Thymus (tissue), 11 donors: ENCODE results near the gene APOC3. TPM values are rescaled to one million over a fixed set of nuclear protein-coding genes. Genes with fewer than 3 reads are reported as not detected.

ENCODE experiments used
- DNase-seq, 9 donors: peaks; one replicate each; pipeline ENCODE4 v3.0.0-alpha.2; 2013; ENCODE audit warnings: low spot score in 9 of 9, low read depth in 6 of 9, missing footprints in 1 of 9
- H3K27ac ChIP-seq, 2 donors: one replicate each; pipeline ENCODE4 v1.5.1; 2013; ENCODE audit warnings: control low read depth in 1 of 2, low read depth in 1 of 2, low read length in 1 of 2, mild to moderate bottlenecking in 1 of 2, moderate library complexity in 1 of 2
- H3K27me3 ChIP-seq, 2 donors: one replicate each; pipeline ENCODE4 v1.5.1; 2013; ENCODE audit warnings: low read length in 1 of 2; ENCODE audit not compliant: control insufficient read depth in 2 of 2, insufficient read depth in 1 of 2
- H3K36me3 ChIP-seq, 2 donors: one replicate each; pipeline ENCODE4 v1.5.1; 2013; ENCODE audit warnings: low read length in 1 of 2, mild to moderate bottlenecking in 1 of 2, moderate library complexity in 1 of 2; ENCODE audit not compliant: control insufficient read depth in 2 of 2, insufficient read depth in 2 of 2
- H3K4me1 ChIP-seq, 2 donors: one replicate each; pipeline ENCODE4 v1.5.1; 2013; ENCODE audit warnings: low read length in 2 of 2; ENCODE audit not compliant: control insufficient read depth in 2 of 2, insufficient read depth in 2 of 2
- H3K4me3 ChIP-seq, 2 donors: one replicate each; pipeline ENCODE4 v1.5.1; 2013; ENCODE audit warnings: low read length in 2 of 2, control low read depth in 1 of 2, mild to moderate bottlenecking in 1 of 2
- H3K9me3 ChIP-seq, 2 donors: one replicate each; pipeline ENCODE4 v1.5.1; 2013; ENCODE audit warnings: low read length in 1 of 2, mild to moderate bottlenecking in 1 of 2; ENCODE audit not compliant: control insufficient read depth in 2 of 2, insufficient read depth in 1 of 2
- WGBS: extraction: QIAGEN DNeasy Blood & Tissue Kit; methylation state at CpG from one replicate; pipeline ENCODE4 v1.1.7; 2013; 5-methylcytosine and 5-hydroxymethylcytosine counted together
- polyA plus RNA-seq: library from polyadenylated mRNA; stranded (reverse); fragments of 200-250 nt; gene quantifications from one replicate; pipeline ENCODE4 v1.2.3, GENCODE V29; 2013
- total RNA-seq: library from RNA; stranded (reverse); fragments of 120-200 nt; gene quantifications from one replicate; pipeline ENCODE4 v1.2.4, GENCODE V29; 2013
- donor health status: healthy.

The APOC3 gene
- total and polyA plus RNA-seq, 2 donors, result 1.1 to 9.8 TPM

DNA sequence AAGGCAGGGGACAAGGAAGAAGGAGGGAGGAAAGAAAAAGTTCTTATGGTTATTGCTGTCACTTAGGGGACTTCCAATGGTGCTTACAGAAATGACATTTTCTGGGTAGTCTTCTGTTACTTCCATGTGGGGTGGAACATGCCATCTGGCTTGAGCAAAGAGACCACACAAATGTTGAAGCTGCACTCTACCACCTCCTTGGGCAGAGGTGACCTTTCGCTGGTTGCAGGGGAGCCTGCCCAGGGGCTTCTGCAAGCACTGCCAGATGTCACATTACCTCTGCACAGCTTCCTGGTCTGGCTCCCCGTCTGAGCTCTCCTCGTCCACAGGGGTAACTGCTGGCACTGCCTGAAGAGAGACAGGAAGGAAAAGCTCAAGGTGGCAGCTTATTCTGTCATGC lies 40.3 kb downstream of the APOC3 start:
- Histone ChIP-seq H3K36me3 (peaks cover 57 to 88% of the 10 kb centered on the region in 2 donors), H3K4me1 (no peaks in the 10 kb centered on the region), H3K9me3 (no peaks in the 10 kb centered on the region), H3K4me3 (no peak overlapping the region), H3K27me3 (no peaks in the 10 kb centered on the region), H3K27ac (no peak overlapping the region)
- 45% methylated on average over 3 of the region's 3 CpGs for WGBS
- no peak for DNase-seq

DNA sequence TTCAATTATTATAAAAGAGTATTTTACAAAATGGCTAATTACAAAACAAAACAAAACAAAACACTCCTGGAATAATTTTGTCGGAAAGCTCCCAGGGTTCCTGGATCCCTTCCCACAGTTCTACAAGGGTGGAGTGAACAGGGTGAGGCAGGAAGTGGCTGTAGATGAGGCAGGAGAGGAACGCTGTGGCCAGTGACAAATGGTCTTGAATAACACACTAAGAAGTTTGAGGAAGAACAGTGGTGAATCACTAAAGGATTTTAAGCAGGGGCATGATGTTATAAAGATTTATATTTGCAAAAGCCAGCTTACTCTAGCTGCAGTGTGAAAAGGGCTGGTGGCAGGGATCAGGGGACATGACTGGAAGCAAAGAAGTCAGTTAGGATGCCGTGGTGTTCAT lies 41.5 kb downstream of the APOC3 start:
- Histone ChIP-seq H3K27ac (no peak overlapping the region), H3K9me3 (no peaks in the 10 kb centered on the region), H3K4me1 (no peaks in the 10 kb centered on the region), H3K36me3 (peaks cover 68 to 89% of the 10 kb centered on the region in 2 donors), H3K27me3 (no peaks in the 10 kb centered on the region), H3K4me3 (no peak overlapping the region)
- 84% methylated on average over 3 of the region's 3 CpGs for WGBS
- no peak for DNase-seq

DNA sequence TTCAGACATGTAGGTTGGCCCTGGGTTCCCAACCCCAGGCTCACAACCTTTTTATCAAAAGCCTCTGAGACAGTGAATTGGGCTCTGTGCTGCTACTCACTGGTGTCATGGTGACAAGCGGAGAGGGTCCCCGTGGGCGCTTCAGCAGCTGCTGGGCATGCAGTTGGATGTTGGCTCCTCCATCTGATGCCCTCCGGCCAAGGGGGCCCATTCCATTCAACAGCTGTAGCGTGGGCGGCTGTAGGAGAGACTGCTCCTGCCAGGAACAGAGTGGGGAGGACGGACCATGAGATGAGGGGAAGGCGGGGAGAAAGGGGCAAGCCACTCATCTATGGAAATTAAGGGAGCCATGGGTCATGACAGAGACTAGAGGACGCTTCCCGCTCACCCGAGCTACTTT lies 43.7 kb downstream of the APOC3 start:
- WGBS, result 99% methylated on average over 11 of the region's 11 CpGs
- Histone ChIP-seq H3K9me3 (no peaks in the 10 kb centered on the region), H3K4me3 (no peak overlapping the region), H3K27ac (no peak overlapping the region), H3K27me3 (no peaks in the 10 kb centered on the region), H3K4me1 (no peaks in the 10 kb centered on the region), H3K36me3 (peaks cover 61 to 79% of the 10 kb centered on the region in 2 donors)
- no peak for DNase-seq

DNA sequence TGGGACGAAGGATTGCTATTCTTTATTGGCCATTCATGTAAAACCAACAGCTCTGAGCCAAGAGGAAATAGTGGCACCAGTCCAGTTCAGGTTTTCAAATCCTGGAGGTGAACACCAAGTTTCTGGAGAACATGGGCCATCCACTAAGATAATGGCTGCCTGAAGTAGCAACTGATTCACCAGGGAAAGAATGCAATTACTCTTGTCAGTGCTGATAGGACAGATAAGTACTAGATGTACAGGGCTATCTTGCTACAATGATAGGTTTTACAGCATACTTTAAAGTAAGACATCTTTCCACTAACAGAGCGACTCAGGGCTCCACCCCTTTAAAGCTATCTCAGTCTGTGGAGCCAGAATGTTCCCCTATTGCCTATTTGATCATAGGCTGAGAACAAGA lies 44.5 kb downstream of the APOC3 start:
- no peaks in the 10 kb centered on the region for H3K9me3 ChIP-seq
- H3K4me3 ChIP-seq, result no peak overlapping the region
- no peaks in the 10 kb centered on the region for H3K4me1 ChIP-seq
- H3K27ac ChIP-seq, result no peak overlapping the region
- H3K36me3 ChIP-seq, result peaks cover 61 to 71% of the 10 kb centered on the region in 2 donors
- 93% methylated on average over 2 of the region's 2 CpGs for WGBS
- no peaks in the 10 kb centered on the region for H3K27me3 ChIP-seq
- DNase-seq, result no peak

DNA sequence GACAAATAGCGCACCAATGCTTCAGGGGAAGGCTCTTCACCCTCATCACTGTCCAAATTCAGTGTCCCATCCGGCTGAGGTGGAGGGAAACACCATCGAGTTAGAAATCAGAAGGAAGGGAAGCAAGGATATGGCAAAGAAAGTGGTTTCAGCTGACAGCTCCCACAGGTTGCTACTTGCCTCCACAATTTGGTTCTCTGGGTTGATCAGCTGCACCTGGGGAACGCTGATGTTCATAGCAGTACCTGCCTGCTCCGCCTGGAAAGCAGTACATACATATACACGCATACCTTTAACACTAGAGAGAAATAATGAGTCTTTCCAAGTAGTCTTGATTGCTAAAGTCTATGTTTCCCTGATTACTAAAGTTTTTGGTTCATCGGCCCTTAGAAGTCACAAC lies 45.5 kb downstream of the APOC3 start:
- peak in 1 of 9 donors; percentile 10 for DNase-seq
- Histone ChIP-seq H3K27me3 (no peaks in the 10 kb centered on the region), H3K4me1 (no peaks in the 10 kb centered on the region), H3K27ac (peak overlapping the region in 1 of 2 donors; percentile 25), H3K36me3 (peaks cover 53 to 62% of the 10 kb centered on the region in 2 donors), H3K4me3 (no peak overlapping the region), H3K9me3 (no peaks in the 10 kb centered on the region)
- 95% methylated on average over 7 of the region's 7 CpGs for WGBS

DNA sequence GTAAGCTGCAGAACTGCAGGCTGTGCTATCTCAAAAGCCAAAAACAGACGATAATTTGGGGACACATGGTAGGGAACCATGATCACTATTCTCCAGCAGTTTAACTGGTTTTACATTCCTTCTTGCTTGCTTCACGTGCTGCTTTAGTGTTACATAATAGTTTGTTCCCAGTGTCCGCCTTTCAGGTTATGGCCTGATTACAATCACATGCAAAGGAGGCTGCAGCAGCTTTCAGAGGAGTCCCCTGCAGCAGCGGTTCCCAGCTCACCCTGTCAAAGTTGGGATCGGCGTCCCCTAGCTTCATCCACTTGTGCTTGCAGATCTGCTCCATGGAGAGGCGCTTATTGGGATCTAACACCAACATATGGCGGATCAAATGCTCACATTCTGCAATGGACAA lies 46.9 kb downstream of the APOC3 start:
- H3K4me1 ChIP-seq, result peaks cover 0 to 2% of the 10 kb centered on the region in 2 donors
- DNase-seq, result no peak
- H3K9me3 ChIP-seq, result no peaks in the 10 kb centered on the region
- peaks cover 45 to 53% of the 10 kb centered on the region in 2 donors for H3K36me3 ChIP-seq
- WGBS, result 97% methylated on average over 8 of the region's 8 CpGs
- no peak overlapping the region for H3K4me3 ChIP-seq
- H3K27me3 ChIP-seq, result no peaks in the 10 kb centered on the region
- H3K27ac ChIP-seq, result no peak overlapping the region

DNA sequence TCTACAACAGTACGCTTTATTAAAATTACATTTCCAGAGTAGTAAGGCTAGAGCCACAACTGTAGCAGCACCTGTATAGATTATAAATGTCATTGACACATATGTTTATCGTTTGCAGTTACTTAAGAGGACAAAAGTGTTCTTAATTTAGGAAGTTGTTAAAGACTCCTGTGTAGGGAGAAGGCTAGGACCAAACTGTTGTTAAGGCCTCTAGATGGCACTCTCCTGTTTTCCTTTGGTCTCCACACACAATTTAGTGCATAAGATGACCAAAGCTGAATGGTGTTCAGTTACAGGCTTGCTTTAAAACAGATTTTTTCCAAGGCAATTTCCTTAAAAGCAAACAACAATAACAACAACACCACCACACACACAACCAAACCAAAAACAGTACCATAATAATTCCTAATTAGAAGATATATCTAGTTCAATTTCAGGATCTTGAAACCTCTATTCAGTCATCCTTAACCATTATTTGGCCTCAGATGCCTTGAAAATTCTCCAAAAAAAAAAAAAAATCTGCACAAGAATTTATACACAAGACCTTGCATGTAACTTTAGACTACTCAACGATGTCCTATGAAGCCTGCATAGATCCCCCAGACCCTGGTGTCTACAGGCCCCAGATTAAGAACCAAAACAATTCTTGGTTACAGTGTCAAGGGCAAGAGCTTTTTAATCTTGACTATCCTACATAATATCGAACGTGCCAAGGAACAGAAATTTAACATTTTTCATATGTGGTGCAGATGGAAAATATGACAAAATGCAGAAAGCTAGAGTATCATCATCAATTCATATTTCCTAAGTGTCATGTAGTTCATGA lies 50.3 kb downstream of the APOC3 start:
- no peaks in the 10 kb centered on the region for H3K9me3 ChIP-seq
- WGBS, result 69% methylated on average over 5 of the region's 5 CpGs
- H3K27me3 ChIP-seq, result no peaks in the 10 kb centered on the region
- H3K36me3 ChIP-seq, result peaks cover 23 to 24% of the 10 kb centered on the region in 2 donors
- no peak overlapping the region for H3K4me3 ChIP-seq
- no peak overlapping the region for H3K27ac ChIP-seq
- H3K4me1 ChIP-seq, result peaks cover 0 to 6% of the 10 kb centered on the region in 2 donors
- peak in 8 of 9 donors; percentile 28 to 75 (median 37) for DNase-seq

DNA sequence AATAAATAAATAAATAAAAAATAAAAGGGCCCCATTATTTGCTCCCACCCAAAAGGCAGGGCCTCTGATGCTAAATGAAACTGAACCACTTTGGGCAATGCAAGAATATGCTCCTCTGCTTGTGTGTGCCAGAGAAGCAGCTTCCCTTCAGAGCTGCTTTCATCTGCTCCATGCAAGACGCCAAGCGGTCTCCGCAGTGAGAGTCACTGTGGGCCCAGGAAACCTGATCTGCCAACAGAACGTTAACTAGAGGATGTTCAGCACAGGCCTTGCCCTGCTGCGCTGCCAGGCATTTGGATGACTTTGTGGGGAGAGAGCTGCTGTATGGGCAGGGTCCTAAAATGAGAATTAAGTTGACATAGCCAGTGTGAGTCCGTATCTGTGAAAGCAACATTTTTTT lies 51.4 kb downstream of the APOC3 start:
- Histone ChIP-seq H3K4me1 (peaks cover 0 to 6% of the 10 kb centered on the region in 2 donors), H3K36me3 (peaks cover 13 to 14% of the 10 kb centered on the region in 2 donors), H3K27me3 (no peaks in the 10 kb centered on the region), H3K9me3 (no peaks in the 10 kb centered on the region), H3K27ac (no peak overlapping the region), H3K4me3 (no peak overlapping the region)
- DNase-seq, result peak in 1 of 9 donors; percentile 20
- 92% methylated on average over 6 of the region's 6 CpGs for WGBS

DNA sequence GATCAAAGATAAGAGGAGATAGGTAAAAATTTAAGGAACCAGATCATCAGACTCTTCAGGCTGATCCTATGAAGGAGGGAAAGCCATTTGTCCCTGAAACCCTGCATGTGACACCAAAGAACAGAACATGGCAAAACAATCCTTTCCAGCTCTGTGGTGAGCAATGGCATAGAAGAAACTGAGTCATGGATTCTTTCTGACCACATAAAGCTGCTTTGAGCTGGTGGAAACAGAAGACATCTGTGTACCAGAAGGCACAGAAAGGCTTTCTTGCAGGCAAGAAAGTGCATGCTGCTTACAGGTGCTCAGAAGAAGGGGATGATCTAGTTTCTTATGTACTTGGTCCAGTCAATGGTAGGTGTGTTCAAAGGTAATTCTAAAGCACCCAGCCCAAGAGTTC lies 52.7 kb downstream of the APOC3 start:
- Histone ChIP-seq H3K27ac (no peak overlapping the region), H3K4me3 (no peak overlapping the region)
- peak in 2 of 9 donors; percentile 15 to 33 for DNase-seq

More for the DNA sequence above, 52.7 kb downstream of the APOC3 start:
- Histone ChIP-seq H3K27me3 (no peaks in the 10 kb centered on the region), H3K4me1 (peaks cover 0 to 6% of the 10 kb centered on the region in 2 donors), H3K9me3 (no peaks in the 10 kb centered on the region), H3K36me3 (peaks cover 2 to 6% of the 10 kb centered on the region in 2 donors)
